B cell (primary cell): Measurements from ENCODE around the gene PCIF1. TPM values are rescaled to one million over a fixed set of nuclear protein-coding genes. Genes with fewer than 3 reads are reported as not detected.

Experiments used
- ATAC-seq: fragments of 200-7000 bp; cut with Tn5 transposase; one replicate; pipeline ENCODE4 v1.10.0; 2021; ENCODE audit warnings: low read depth, mild to moderate bottlenecking, moderate number of reproducible peaks, moderate library complexity
- CTCF ChIA-PET: fragments of 350-600 bp; sonication (Branson Sonifier 250); formaldehyde crosslinking; loops from one replicate; lab custom pipeline; 2021; ENCODE audit warnings: antibody characterized with exemption, inconsistent platforms; lab: Charles Lee
- POLR2A ChIA-PET: fragments of 350-600 bp; sonication (Branson Sonifier 250); formaldehyde crosslinking; loops from one replicate; lab custom pipeline; 2021; ENCODE audit warnings: antibody characterized with exemption; lab: Charles Lee
- DNase-seq: peaks from one replicate; pipeline ENCODE4 v3.0.0; 2013
- H2AFZ ChIP-seq: 2 replicates; pipeline ENCODE4 v1.6.1; 2012; ENCODE audit warnings: mild to moderate bottlenecking, low read depth, low read length; ENCODE audit not compliant: insufficient read depth, poor library complexity, severe bottlenecking
- H3K27ac ChIP-seq, 2 donors: 1 replicate in 1 of 2; 2 replicates in 1 of 2; pipeline ENCODE4 v1.5.1; 2012 to 2013; ENCODE audit warnings: low read length in 2 of 2, mild to moderate bottlenecking in 2 of 2, moderate library complexity in 1 of 2
- H3K27me3 ChIP-seq, 4 experiments: fragments of 200-600 bp in 1 of 4; sonication (generic) in 1 of 4; replicated peaks in 1 of 4; 1 replicate in 2 of 4; 2 replicates in 2 of 4; pipeline versions ENCODE4 v1.6.1 to v1.7.0; 2013 to 2016; ENCODE audit warnings: low read length in 3 of 4, mild to moderate bottlenecking in 2 of 4, mixed read lengths in 1 of 4, moderate library complexity in 1 of 4; ENCODE audit not compliant: insufficient read depth in 4 of 4, control insufficient read depth in 3 of 4; ENCODE audit errors: control extremely low read depth in 1 of 4
- H3K36me3 ChIP-seq, 2 experiments: replicated peaks in 1 of 2; 1 replicate in 1 of 2; 2 replicates in 1 of 2; pipeline versions ENCODE4 v1.6.1 to v1.7.1; 2013; ENCODE audit warnings: low read length in 1 of 2; ENCODE audit not compliant: insufficient read depth in 2 of 2, control insufficient read depth in 1 of 2; ENCODE audit errors: control extremely low read depth in 1 of 2, extremely low read depth in 1 of 2
- H3K4me1 ChIP-seq, 2 donors: fragments of 200-600 bp in 1 of 2; sonication (generic) in 1 of 2; 1 replicate in 1 of 2; 2 replicates in 1 of 2; pipeline versions ENCODE4 v1.5.1 to v1.6.1; 2013 to 2017; ENCODE audit warnings: low read length in 2 of 2; ENCODE audit not compliant: control insufficient read depth in 2 of 2, insufficient read depth in 2 of 2
- H3K4me2 ChIP-seq: replicated peaks from 2 replicates; pipeline ENCODE3; 2012; ENCODE audit warnings: mild to moderate bottlenecking, low read depth, low read length; ENCODE audit not compliant: poor library complexity, severe bottlenecking
- H3K4me3 ChIP-seq, 5 experiments: fragments of 200-600 bp in 1 of 5; sonication (generic) in 1 of 5; 1 replicate in 3 of 5; 2 replicates in 2 of 5; pipeline versions ENCODE4 v1.5.1 to v1.7.0; 2011 to 2016; ENCODE audit warnings: low read length in 4 of 5, mild to moderate bottlenecking in 4 of 5, low read depth in 2 of 5, control low read depth in 1 of 5, moderate library complexity in 1 of 5; ENCODE audit not compliant: insufficient read depth in 1 of 5; ENCODE audit errors: control extremely low read depth in 1 of 5, extremely low read depth in 1 of 5
- H3K79me2 ChIP-seq: fragments of 200-600 bp; sonication (generic); one replicate; pipeline ENCODE4 v1.6.0; 2016; ENCODE audit warnings: low read length; ENCODE audit not compliant: control insufficient read depth, insufficient read depth
- H3K9ac ChIP-seq: fragments of 200-600 bp; sonication (generic); 2 replicates; pipeline ENCODE4 v1.6.1; 2017; ENCODE audit warnings: mild to moderate bottlenecking, low read length, moderate library complexity
- H3K9me3 ChIP-seq, 3 donors: one replicate each; pipeline versions ENCODE4 v1.6.1 to v1.7.1; 2013; ENCODE audit warnings: low read length in 2 of 3; ENCODE audit not compliant: control insufficient read depth in 2 of 3, insufficient read depth in 1 of 3; ENCODE audit errors: control extremely low read depth in 1 of 3
- H4K20me1 ChIP-seq: 2 replicates; pipeline ENCODE4 v1.6.0; 2012; ENCODE audit warnings: mild to moderate bottlenecking, low read length; ENCODE audit not compliant: insufficient read depth, control insufficient read depth, poor library complexity, severe bottlenecking
- H3K27ac Mint-ChIP-seq: one replicate; pipeline ENCODE4 v1.8.0; 2021; ENCODE audit warnings: mixed read lengths
- H3K27me3 Mint-ChIP-seq: one replicate; pipeline ENCODE4 v1.8.0; 2021; ENCODE audit warnings: mixed read lengths
- H3K4me1 Mint-ChIP-seq: one replicate; pipeline ENCODE4 v1.8.0; 2021; ENCODE audit warnings: mixed read lengths
- H3K4me3 Mint-ChIP-seq: one replicate; pipeline ENCODE4 v1.8.0; 2021; ENCODE audit warnings: mixed read lengths
- H3K9me3 Mint-ChIP-seq: one replicate; pipeline ENCODE4 v1.8.0; 2022; ENCODE audit warnings: mixed read lengths; ENCODE audit not compliant: insufficient read depth
- EZH2 ChIP-seq: IDR thresholded peaks from 2 replicates; pipeline ENCODE4 v1.6.1; 2012; ENCODE audit warnings: borderline replicate concordance, low read depth, mild to moderate bottlenecking, moderate library complexity, low read length; ENCODE audit not compliant: insufficient read depth, poor library complexity, severe bottlenecking
- WGBS: methylation state at CpG from one replicate; pipeline ENCODE4 v1.1.5; 2013; ENCODE audit warnings: missing lambda C conversion rate; ENCODE audit not compliant: insufficient coverage; 5-methylcytosine and 5-hydroxymethylcytosine counted together
- intact Hi-C: fragments of 100-400 bp; cut with micrococcal nuclease; formaldehyde crosslinking; loops from one replicate; pipeline ENCODE4 v1.10.0; 2022
- polyA plus RNA-seq: library from polyadenylated mRNA; depleted of rRNA; stranded (reverse); fragments of >200 nt; gene quantifications from 2 replicates; pipeline ENCODE4 v1.2.3, GENCODE V29; 2012
- total RNA-seq, 2 donors: library from RNA; stranded (reverse); fragments of 120-200 nt in 1 of 2; gene quantifications; 1 replicate in 1 of 2; 2 replicates in 1 of 2; pipeline versions ENCODE4 v1.2.3 to v1.2.4, GENCODE V29; 2013 to 2022
- TF ChIP-seq, protein P1 (sequence below): fragments of 200-600 bp; IDR thresholded peaks from one replicate; pipeline ENCODE4 v1.8.0; 2022; ENCODE audit warnings: antibody characterized with exemption, mild to moderate bottlenecking

The PCIF1 gene
- total and polyA plus RNA-seq, 2 donors (not counting 1 experiment from before 2014, with no cell fraction given): 74.2 to 79.2 TPM

DNA sequence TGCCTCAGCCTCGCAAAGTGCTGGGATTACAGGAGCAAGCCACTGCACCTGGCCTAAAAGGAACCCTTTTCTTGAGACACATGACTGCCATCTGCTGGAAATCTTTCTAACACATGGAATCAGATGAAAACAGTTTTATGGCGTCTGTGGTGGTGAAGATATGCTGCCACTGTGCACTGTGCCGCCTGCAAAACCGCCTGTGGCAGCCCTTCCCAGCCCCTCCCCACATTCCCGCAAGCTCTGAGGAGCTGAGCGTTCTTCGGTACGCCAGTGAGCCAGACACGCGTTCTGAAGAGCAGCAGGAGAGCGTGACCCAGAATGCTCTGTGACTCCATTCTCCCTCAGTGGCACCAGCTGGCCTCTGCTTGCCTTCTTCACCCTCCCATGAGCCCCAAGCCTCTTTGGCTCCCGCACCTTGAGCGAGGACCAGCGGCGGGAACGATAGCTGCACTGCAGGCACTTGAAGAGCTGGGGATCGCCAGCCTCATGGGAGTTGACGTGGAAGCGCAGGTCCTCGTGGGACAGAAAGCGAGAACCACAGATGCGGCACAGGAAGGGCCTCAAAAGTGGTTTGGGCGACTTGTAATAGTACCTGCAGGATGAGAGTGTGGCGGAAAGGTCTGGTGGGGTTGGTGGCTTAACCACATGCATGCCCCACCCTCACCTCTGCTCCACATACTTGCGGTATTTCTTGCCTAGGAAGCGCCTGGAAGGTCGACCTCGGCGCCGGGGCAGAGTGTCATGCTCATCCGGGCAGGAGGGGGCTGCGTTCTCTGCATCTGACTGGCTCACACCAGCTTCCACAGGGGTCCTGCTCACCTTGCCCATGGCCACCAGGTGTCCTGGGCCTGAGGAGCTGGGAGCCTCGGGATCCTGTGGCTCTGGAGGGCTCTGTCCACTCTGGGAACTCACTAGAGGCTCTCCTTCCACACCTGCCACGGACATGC, 28.8 kb downstream of the PCIF1 start:
- POLR2A ChIA-PET: interaction anchor here (2.8 kb wide), 1 partner anchor 28 kb away, joined by 12 read pairs; the partner anchor contains the start of gene PCIF1
- ATAC-seq: peak; percentile 11
- Histone ChIP-seq H3K36me3 (peaks cover 0 to 87% of the 10 kb centered on the region in 2 experiments), H3K4me3 (no peak overlapping the region), H3K4me1 (peaks cover 0 to 9% of the 10 kb centered on the region in 2 donors), H3K9ac (no peak overlapping the region), H3K9me3 (peaks cover 0 to 11% (median 0%) of the 10 kb centered on the region in 3 donors), H2AFZ (no peak overlapping the region), H3K79me2 (peaks cover 5% of the 10 kb centered on the region), H3K27me3 (no peaks in the 10 kb centered on the region), H4K20me1 (peaks cover 18% of the 10 kb centered on the region), H3K4me2 (no peak overlapping the region), H3K27ac (no peak overlapping the region)
- intact Hi-C loops: loop anchor here (1.0 to 2.0 kb wide), 3 partner anchors 73 to 164 kb away; partner anchors contain the start of genes CTSA and NEURL2
- DNase-seq: peak; percentile 56
- H3K4me1 Mint-ChIP-seq: peaks cover 10% of the 10 kb centered on the region
- no peak for TF ChIP-seq EZH2
- TF ChIP-seq, protein P1, sequence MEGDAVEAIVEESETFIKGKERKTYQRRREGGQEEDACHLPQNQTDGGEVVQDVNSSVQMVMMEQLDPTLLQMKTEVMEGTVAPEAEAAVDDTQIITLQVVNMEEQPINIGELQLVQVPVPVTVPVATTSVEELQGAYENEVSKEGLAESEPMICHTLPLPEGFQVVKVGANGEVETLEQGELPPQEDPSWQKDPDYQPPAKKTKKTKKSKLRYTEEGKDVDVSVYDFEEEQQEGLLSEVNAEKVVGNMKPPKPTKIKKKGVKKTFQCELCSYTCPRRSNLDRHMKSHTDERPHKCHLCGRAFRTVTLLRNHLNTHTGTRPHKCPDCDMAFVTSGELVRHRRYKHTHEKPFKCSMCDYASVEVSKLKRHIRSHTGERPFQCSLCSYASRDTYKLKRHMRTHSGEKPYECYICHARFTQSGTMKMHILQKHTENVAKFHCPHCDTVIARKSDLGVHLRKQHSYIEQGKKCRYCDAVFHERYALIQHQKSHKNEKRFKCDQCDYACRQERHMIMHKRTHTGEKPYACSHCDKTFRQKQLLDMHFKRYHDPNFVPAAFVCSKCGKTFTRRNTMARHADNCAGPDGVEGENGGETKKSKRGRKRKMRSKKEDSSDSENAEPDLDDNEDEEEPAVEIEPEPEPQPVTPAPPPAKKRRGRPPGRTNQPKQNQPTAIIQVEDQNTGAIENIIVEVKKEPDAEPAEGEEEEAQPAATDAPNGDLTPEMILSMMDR: no peak
- no peaks in the 10 kb centered on the region for H3K9me3 Mint-ChIP-seq
- WGBS: 67% methylated on average over 30 of the region's 34 CpGs
- CTCF ChIA-PET: interaction anchor here (1.0 to 6.1 kb wide), 6 partner anchors 7 to 164 kb away, joined by 3 to 57 read pairs (median 13); no protein-coding TSS in a partner anchor
- H3K4me3 Mint-ChIP-seq: no peak overlapping the region
- no peaks in the 10 kb centered on the region for H3K27me3 Mint-ChIP-seq
- peak overlapping the region; percentile 64 for H3K27ac Mint-ChIP-seq
